Neutrophil (primary cell): ENCODE results near the gene SMAD9.

ENCODE experiments used
- H3K27ac ChIP-seq: fragments of 200-600 bp; sonication (generic); 2 replicates; pipeline ENCODE4 v1.5.1; 2016; ENCODE audit warnings: mild to moderate bottlenecking, moderate library complexity
- H3K27me3 ChIP-seq: fragments of 200-600 bp; sonication (generic); 2 replicates; pipeline ENCODE4 v1.6.0; 2016; ENCODE audit warnings: mild to moderate bottlenecking
- H3K36me3 ChIP-seq: fragments of 200-600 bp; sonication (generic); 2 replicates; pipeline ENCODE4 v1.5.1; 2017
- H3K4me1 ChIP-seq, 2 experiments: fragments of 200-600 bp in 1 of 2; sonication (generic) in 1 of 2; 1 replicate in 1 of 2; 2 replicates in 1 of 2; pipeline versions ENCODE4 v1.5.1 to v1.6.1; 2013 to 2016; ENCODE audit warnings: low read depth in 1 of 2, low read length in 1 of 2, mild to moderate bottlenecking in 1 of 2, moderate library complexity in 1 of 2; ENCODE audit not compliant: control insufficient read depth in 1 of 2, insufficient read depth in 1 of 2
- H3K4me3 ChIP-seq, 2 experiments: fragments of 200-600 bp in 1 of 2; sonication (generic) in 1 of 2; 1 replicate in 1 of 2; 2 replicates in 1 of 2; pipeline ENCODE4 v1.5.1; 2013 to 2016; ENCODE audit warnings: low read depth in 1 of 2, low read length in 1 of 2, mild to moderate bottlenecking in 1 of 2, moderate library complexity in 1 of 2
- H3K9me3 ChIP-seq: fragments of 200-600 bp; sonication (generic); 2 replicates; pipeline ENCODE4 v1.5.1; 2016
- TF ChIP-seq, protein P1 (sequence below): fragments of 200-600 bp; sonication (generic); IDR thresholded peaks from 2 replicates; pipeline ENCODE4 v1.5.1; 2016; ENCODE audit warnings: antibody characterized with exemption

Gene SMAD9

DNA sequence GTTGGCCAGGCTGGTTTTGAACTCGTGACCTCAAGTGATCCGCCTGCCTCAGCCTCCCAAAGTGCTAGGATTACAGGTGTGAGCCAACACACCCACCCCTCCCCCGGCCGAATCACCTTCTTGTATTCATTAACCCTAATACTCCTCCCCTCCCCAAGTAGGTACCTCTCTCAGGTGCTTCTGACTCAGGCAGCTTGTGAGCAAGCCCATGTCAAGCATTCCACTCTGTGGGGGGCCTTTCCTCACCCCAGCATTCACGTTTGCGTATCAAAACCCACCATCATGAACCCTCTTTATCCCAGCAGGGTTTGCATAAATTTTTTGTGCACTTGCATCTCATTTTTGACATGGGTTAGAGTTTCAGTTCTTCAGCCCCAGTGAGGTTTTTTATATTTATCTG is 124.6 kb downstream of the SMAD9 start:
- H3K9me3 ChIP-seq, result no peaks in the 10 kb centered on the region

More for the DNA sequence above, 124.6 kb downstream of the SMAD9 start:
- TF ChIP-seq, protein P1, sequence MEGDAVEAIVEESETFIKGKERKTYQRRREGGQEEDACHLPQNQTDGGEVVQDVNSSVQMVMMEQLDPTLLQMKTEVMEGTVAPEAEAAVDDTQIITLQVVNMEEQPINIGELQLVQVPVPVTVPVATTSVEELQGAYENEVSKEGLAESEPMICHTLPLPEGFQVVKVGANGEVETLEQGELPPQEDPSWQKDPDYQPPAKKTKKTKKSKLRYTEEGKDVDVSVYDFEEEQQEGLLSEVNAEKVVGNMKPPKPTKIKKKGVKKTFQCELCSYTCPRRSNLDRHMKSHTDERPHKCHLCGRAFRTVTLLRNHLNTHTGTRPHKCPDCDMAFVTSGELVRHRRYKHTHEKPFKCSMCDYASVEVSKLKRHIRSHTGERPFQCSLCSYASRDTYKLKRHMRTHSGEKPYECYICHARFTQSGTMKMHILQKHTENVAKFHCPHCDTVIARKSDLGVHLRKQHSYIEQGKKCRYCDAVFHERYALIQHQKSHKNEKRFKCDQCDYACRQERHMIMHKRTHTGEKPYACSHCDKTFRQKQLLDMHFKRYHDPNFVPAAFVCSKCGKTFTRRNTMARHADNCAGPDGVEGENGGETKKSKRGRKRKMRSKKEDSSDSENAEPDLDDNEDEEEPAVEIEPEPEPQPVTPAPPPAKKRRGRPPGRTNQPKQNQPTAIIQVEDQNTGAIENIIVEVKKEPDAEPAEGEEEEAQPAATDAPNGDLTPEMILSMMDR, result no peak
- H3K4me1 ChIP-seq, result no peaks in the 10 kb centered on the region
- H3K4me3 ChIP-seq, result no peak overlapping the region
- no peak overlapping the region for H3K27ac ChIP-seq
- H3K27me3 ChIP-seq, result peaks cover 3% of the 10 kb centered on the region
- no peaks in the 10 kb centered on the region for H3K36me3 ChIP-seq
